DND-41 (cell line): ENCODE data around the gene ARL4D.

Source experiments
- EZH2 ChIP-seq: IDR thresholded peaks from 3 replicates; pipeline ENCODE4 v1.6.1; 2012; ENCODE audit warnings: borderline replicate concordance, low read depth, mild to moderate bottlenecking, moderate library complexity, low read length, inconsistent platforms; ENCODE audit not compliant: severe bottlenecking
- TF ChIP-seq, protein P1 (sequence below): IDR thresholded peaks from 2 replicates; pipeline ENCODE4 v1.5.1; 2012; ENCODE audit warnings: borderline replicate concordance, low read length, moderate library complexity, mild to moderate bottlenecking; ENCODE audit not compliant: poor library complexity, severe bottlenecking; ENCODE audit errors: extremely low read depth

DNA sequence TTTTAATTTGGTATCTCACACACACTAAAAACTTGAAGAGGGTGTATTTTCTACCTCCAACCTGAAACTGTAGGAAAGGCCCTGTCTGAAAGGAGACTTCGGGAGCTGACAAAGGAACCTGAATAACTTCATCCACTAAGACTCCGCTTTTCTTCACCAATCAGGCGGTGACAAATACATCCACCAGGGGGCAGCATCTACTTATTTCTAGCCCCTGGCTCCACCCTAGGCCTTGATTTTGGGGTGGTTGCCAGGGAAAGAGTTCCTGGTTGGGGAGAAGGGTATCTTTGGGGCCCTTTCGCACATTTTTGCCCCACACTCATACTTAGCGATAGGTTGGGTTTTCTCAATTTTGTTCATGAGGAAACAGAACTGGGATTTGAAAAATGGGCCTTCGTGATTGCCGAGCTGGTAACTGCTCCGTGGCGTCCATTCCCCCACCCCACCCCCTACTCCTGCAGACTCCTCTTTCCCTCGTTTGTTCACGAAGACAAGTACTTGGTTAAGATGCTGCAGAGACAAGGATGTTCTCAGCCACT lies 4.8 kb upstream of the ARL4D start:
- TF ChIP-seq, protein P1, sequence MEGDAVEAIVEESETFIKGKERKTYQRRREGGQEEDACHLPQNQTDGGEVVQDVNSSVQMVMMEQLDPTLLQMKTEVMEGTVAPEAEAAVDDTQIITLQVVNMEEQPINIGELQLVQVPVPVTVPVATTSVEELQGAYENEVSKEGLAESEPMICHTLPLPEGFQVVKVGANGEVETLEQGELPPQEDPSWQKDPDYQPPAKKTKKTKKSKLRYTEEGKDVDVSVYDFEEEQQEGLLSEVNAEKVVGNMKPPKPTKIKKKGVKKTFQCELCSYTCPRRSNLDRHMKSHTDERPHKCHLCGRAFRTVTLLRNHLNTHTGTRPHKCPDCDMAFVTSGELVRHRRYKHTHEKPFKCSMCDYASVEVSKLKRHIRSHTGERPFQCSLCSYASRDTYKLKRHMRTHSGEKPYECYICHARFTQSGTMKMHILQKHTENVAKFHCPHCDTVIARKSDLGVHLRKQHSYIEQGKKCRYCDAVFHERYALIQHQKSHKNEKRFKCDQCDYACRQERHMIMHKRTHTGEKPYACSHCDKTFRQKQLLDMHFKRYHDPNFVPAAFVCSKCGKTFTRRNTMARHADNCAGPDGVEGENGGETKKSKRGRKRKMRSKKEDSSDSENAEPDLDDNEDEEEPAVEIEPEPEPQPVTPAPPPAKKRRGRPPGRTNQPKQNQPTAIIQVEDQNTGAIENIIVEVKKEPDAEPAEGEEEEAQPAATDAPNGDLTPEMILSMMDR, result peak; percentile 96
- TF ChIP-seq EZH2, result no peak
